IPS-NIHi11 (cell line): Measurements from ENCODE around the gene FADS3.

Experiments used
- DNase-seq: peaks from one replicate; pipeline ENCODE4 v3.0.0; 2012; ENCODE audit warnings: mixed read lengths, low spot score

The FADS3 gene

DNA sequence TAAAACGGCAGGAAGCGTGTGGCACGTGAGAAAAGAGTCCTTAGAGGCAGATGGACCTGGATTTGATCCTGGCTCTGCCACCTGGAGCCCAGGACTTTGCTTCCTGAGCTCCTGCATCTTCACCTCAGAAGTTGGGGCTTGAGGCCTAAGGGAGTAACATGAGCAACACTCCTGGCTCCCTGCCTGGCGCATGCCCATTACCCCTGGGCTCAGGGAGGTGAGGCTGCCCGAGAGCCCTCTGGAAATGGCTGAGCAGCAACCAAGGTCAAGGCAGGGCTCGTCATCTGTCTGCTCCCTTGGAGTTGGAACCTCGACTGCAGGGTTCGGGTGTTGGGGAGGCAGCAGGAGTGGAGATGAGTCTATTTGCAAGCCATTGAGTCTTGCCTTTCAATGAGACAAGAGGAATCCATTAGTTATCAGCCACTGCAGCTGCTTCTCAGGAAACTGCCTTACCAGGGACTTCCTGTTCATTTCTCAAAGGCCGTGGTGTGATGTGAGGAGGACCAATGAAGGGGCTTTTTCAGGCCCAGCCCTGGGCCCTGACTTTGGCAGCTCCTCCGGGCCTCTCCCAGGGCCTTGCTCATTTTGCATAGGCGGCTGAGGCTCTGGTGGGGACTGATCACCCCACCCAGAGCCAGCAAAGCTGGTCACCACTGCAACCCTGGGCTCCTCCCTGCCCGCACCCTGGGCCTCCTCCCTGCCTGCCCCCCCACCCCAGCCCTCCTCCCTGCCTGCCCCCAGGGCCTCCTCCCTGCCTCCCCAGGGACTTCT lies 56.9 kb downstream of the FADS3 start:
- DNase-seq, result peak; percentile 36

GRCh38 chr11:61833926-61834277 lies 57.4 kb downstream of the FADS3 start:
- DNase-seq, result no peak

DNA sequence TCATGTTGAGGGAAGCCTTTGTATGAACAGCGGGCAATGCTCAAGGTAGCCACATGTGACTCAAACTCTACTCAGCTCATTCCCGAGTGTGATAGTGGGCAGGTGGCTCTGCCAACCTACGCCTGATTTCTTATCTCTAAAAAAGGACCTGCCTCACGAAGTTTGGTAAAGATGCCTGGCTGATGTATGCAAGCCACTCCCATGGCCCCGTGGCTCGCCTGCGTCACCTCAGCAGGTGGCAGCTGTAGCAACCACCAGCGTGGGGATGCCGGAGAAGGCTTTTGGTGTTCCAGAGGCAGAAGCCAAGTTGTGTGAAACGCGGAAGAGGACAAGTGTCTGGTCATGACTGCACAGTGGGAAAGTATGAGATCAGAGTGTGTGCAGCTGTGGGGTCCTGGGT lies 57.9 kb downstream of the FADS3 start:
- DNase-seq, result no peak

- no peak for DNase-seq
These were observed 58.6 kb downstream of the FADS3 start for GRCh38 chr11:61832754-61833153.

- DNase-seq, result no peak
These were observed 59.1 kb downstream of the FADS3 start for GRCh38 chr11:61832207-61832606.

- DNase-seq, result no peak
These were observed 60.9 kb downstream of the FADS3 start for GRCh38 chr11:61830237-61831105.

DNA sequence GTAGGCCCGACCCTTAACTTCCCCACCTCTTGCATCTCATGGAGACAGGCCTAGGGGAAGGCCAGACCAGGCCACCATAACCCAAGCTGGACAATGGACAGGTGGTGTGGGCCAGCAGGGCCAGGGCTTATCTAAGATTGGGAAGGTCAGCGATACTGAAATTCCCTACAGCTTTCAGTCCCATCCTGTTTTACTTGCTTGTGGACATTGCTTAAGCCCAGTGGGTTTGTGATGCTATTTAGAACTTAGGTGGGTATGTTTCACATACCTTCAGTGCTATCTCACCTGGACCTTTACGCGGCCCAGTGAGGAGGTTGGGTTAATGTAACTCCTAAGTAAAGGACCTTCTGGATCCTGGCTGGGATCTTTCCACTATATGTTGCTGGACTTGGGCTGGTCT lies 61.5 kb downstream of the FADS3 start:
- no peak for DNase-seq

DNA sequence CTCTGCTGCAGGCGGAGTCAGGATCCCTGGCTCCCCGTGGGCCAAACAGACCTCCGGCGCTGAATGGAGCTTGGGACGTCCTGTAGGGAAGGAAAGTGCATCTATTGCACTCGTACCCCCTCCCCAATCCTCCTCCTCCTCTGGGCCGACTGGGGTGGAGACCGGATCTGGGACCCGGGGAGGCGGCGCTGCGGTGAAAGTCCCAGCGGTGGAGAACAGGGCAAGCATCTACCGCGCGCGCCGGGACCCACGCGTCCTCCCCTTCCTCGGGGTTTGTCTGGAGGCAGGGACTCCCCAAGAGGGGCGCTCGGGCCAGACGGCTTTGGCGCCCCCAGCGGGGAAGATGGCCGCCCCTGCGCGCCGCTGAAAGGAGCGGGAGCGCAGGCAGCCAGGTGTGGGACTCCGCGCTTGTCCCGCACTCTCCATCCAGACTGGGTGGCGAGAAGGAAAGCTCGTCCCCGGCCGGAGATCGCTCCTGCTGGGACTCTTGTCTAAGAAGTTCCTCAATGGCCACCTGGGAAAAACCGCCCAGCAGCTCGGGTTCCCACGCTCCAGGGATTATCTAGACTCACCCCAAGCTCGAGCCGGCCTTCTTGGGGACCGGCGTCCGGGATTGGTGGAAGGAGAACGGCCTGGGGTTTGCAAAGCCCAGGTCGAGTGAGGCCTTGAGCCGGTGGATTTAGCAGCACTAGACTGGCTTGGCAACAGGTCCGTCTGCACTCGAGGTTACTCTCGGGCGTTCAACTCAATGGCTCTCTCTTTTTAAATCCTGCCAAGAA lies 62.5 kb downstream of the FADS3 start:
- peak; percentile 73 for DNase-seq

GRCh38 chr11:61828379-61828628 lies 63.0 kb downstream of the FADS3 start:
- no peak for DNase-seq

- DNase-seq, result peak; percentile 87
These were observed 63.6 kb downstream of the FADS3 start, which contains the start of gene FADS2 for GRCh38 chr11:61827571-61828378. TSS of gene FADS2 (plus strand) at chr11:61828300. CDS start at chr11:61828391, 91 bp downstream.

GRCh38 chr11:61826930-61827570 lies 64.3 kb downstream of the FADS3 start:
- peak; percentile 30 for DNase-seq
